ENCODE data around the gene TOX3. TPM values are rescaled to one million over a fixed set of nuclear protein-coding genes. Genes with fewer than 3 reads are reported as not detected.

TOX3 gene
- total RNA-seq, 4 donors from 2014 or later: 0.11 TPM; not detected in 3

DNA sequence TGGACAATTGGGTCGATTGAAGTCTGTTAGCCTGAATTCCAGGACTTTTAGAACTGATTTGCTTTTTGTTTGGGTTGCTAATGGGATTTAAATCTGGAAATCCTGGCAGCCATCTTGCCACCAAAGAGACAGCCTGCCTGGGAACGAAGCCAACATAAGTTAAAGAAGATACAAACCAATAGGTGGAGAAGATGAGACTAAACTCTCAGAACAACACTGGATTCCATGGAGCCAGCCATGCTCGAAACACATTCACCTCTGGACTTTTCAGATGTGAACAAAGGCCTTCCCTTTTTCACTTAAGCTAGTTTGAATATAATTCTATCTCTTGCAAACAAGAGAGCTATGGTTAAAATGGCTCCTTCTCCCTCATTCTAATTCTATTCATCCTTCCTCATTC is 135.9 kb downstream of the TOX3 start:
- Histone ChIP-seq H3K4me1 (peaks cover 0 to 5% (median 2%) of the 10 kb centered on the region in 4 donors), H3K27ac (replicated peaks in 1 of 4) (no peak overlapping the region), H3K36me3 (no peaks in the 10 kb centered on the region), H3K27me3 (no peaks in the 10 kb centered on the region), H3K9me3 (no peaks in the 10 kb centered on the region), H3K4me3 (no peak overlapping the region)
- TF ChIP-seq, protein P1, sequence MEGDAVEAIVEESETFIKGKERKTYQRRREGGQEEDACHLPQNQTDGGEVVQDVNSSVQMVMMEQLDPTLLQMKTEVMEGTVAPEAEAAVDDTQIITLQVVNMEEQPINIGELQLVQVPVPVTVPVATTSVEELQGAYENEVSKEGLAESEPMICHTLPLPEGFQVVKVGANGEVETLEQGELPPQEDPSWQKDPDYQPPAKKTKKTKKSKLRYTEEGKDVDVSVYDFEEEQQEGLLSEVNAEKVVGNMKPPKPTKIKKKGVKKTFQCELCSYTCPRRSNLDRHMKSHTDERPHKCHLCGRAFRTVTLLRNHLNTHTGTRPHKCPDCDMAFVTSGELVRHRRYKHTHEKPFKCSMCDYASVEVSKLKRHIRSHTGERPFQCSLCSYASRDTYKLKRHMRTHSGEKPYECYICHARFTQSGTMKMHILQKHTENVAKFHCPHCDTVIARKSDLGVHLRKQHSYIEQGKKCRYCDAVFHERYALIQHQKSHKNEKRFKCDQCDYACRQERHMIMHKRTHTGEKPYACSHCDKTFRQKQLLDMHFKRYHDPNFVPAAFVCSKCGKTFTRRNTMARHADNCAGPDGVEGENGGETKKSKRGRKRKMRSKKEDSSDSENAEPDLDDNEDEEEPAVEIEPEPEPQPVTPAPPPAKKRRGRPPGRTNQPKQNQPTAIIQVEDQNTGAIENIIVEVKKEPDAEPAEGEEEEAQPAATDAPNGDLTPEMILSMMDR (IDR thresholded peaks at IDR 0.05): no peak
- TF ChIP-seq POLR2AphosphoS5 (IDR thresholded peaks at IDR 0.05) (no peak), EP300 (IDR thresholded peaks at IDR 0.05) (no peak), POLR2A (IDR thresholded peaks at IDR 0.05; ENCODE audit: low read depth) (no peak)
- DNase-seq (ENCODE audit: extremely low spot score): no peak
- intact Hi-C loops (cut with DNase I): no loop called here
- WGBS: 74% methylated on average over 3 of the region's 3 CpGs

DNA sequence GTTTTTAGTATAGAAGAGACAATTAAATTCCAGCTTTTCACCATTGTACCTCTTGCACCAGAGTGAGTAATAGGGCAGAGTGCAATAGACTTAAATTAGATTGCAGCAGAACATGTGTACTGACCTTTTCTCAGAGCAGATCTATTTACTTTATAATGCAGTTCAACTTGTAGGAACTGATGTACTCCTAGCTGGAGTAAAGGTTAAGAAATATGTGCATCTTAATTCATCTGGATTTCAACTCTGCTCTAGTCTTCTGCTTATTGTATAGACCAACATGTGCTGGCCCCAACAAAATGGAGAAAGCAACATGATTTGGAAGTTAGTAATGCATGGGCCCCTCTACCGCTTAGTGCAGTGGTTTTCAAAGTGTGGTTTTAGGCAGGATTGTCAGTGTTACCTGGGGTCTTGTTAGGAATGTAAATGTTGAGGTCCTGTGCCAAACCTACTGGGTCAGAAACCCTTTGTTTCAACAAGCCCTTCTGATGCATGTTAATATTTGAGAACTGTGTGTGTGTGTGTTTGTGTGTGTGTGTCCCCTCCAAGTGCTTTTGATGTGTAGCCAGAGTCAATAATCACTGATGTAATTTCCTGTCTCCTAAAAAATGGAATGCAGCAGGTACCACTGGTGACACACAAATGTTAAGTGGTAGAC is 138.6 kb downstream of the TOX3 start:
- TF ChIP-seq, protein P1 (IDR thresholded peaks at IDR 0.05): no peak
- TF ChIP-seq POLR2A (IDR thresholded peaks at IDR 0.05; ENCODE audit: low read depth): no peak
- TF ChIP-seq POLR2AphosphoS5 (IDR thresholded peaks at IDR 0.05): no peak
- TF ChIP-seq EP300 (IDR thresholded peaks at IDR 0.05): no peak
- no peak for DNase-seq (ENCODE audit: extremely low spot score)
- Histone ChIP-seq H3K36me3 (no peaks in the 10 kb centered on the region), H3K27me3 (no peaks in the 10 kb centered on the region), H3K4me1 (peaks cover 0 to 5% (median 2%) of the 10 kb centered on the region in 4 donors), H3K27ac (replicated peaks in 1 of 4) (no peak overlapping the region), H3K4me3 (no peak overlapping the region), H3K9me3 (no peaks in the 10 kb centered on the region)
- 100% methylated on average over 1 of the region's 1 CpG for WGBS
- intact Hi-C loops (cut with DNase I): no loop called here

DNA sequence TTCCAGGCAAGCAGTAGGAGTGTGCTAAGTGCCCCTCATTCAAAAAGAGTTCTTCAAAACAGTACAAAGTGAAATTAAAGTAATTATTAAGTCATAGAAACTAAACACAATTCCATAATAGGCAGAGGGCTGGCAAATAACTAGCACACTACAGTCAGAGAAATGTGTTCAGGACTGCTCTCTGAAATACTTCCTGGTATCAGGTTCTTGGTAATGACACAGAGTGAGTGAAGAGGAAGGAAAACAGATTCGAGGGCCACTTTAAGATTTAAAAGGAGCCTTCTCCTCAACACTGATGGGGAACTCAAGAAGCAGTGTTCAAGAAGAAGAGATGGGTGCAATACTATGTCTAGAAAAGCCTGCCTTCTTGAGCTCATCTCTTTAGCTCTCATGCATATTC is 139.2 kb downstream of the TOX3 start:
- no peak overlapping the region for H3K4me3 ChIP-seq
- DNase-seq (ENCODE audit: extremely low spot score): no peak
- 43% methylated on average over 1 of the region's 1 CpG for WGBS
- no peak overlapping the region for H3K27ac ChIP-seq (replicated peaks in 1 of 4)
- H3K4me1 ChIP-seq: peaks cover 0 to 5% (median 2%) of the 10 kb centered on the region in 4 donors
- intact Hi-C loops (cut with DNase I): no loop called here
- H3K9me3 ChIP-seq: no peaks in the 10 kb centered on the region
- TF ChIP-seq EP300 (IDR thresholded peaks at IDR 0.05): no peak
- TF ChIP-seq, protein P1 (IDR thresholded peaks at IDR 0.05): no peak
- TF ChIP-seq POLR2A (IDR thresholded peaks at IDR 0.05; ENCODE audit: low read depth): no peak
- TF ChIP-seq POLR2AphosphoS5 (IDR thresholded peaks at IDR 0.05): no peak
- H3K36me3 ChIP-seq: no peaks in the 10 kb centered on the region
- no peaks in the 10 kb centered on the region for H3K27me3 ChIP-seq

DNA sequence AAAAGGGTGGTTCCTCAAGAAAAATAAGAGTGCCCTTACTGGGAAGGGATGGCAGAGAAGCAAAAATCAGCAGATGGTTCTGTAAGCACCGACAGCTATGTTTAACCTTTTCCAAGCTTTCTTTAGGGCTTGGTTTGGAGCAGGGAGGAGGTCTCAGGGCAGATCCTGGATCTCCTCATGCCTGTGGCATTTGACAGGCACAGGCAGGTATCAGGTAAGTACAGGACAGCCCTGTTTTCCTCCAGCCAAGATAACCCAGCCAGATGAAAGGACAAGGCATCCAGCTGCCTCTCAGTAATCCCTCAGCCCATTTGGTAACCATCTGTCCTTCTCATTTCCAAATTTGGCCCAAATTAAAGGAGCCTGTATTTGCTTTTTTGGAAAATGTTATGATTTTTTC is 141.5 kb downstream of the TOX3 start:
- intact Hi-C loops (cut with DNase I): no loop called here
- Histone ChIP-seq H3K27me3 (no peaks in the 10 kb centered on the region), H3K9me3 (no peaks in the 10 kb centered on the region), H3K4me3 (no peak overlapping the region), H3K4me1 (peaks cover 0 to 5% (median 2%) of the 10 kb centered on the region in 4 donors), H3K36me3 (no peaks in the 10 kb centered on the region), H3K27ac (replicated peaks in 1 of 4) (no peak overlapping the region)
- DNase-seq (ENCODE audit: extremely low spot score): no peak
- 60% methylated on average over 1 of the region's 1 CpG for WGBS
- TF ChIP-seq EP300 (IDR thresholded peaks at IDR 0.05): no peak
- TF ChIP-seq, protein P1 (IDR thresholded peaks at IDR 0.05): no peak
- no peak for TF ChIP-seq POLR2A (IDR thresholded peaks at IDR 0.05; ENCODE audit: low read depth)
- no peak for TF ChIP-seq POLR2AphosphoS5 (IDR thresholded peaks at IDR 0.05)

DNA sequence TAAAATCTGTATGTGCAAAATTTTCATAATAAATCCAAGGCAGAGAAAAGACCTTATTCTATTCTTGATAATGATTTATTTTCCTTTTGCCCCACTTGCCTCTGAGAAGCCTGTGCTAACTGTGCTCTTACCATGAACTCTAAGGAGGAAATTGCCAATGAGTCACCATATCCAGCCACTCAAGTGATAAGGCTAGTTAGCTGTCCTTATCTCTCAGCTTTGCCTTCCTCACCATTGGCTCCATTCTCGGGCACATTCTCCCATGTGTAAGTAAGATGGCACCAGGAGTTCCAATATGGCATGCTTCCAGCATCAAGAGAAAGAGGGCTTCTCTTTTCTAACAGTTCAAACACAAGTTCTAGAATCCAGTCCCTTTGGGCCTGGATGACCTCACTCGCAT is 142.4 kb downstream of the TOX3 start:
- no peak overlapping the region for H3K27ac ChIP-seq (replicated peaks in 1 of 4)
- TF ChIP-seq, protein P1 (IDR thresholded peaks at IDR 0.05): no peak
- TF ChIP-seq POLR2A (IDR thresholded peaks at IDR 0.05; ENCODE audit: low read depth): no peak
- TF ChIP-seq POLR2AphosphoS5 (IDR thresholded peaks at IDR 0.05): no peak
- TF ChIP-seq EP300 (IDR thresholded peaks at IDR 0.05): no peak
- no peaks in the 10 kb centered on the region for H3K9me3 ChIP-seq
- intact Hi-C loops (cut with DNase I): no loop called here
- DNase-seq (ENCODE audit: extremely low spot score): no peak
- H3K4me1 ChIP-seq: peaks cover 0 to 5% (median 2%) of the 10 kb centered on the region in 4 donors
- no peaks in the 10 kb centered on the region for H3K36me3 ChIP-seq
- 86% methylated on average over 2 of the region's 2 CpGs for WGBS
- H3K4me3 ChIP-seq: no peak overlapping the region
- H3K27me3 ChIP-seq: no peaks in the 10 kb centered on the region
